HG02973 (cell line): ENCODE measurements around the gene TBX21.
"Not testable (repeated sequence)": the region's sequence is repeated elsewhere in the genome, so short reads cannot be mapped to it uniquely, and the experiment has no call there.

Experiments used
- ATAC-seq: cut with Tn5 transposase; IDR thresholded peaks from one replicate; pipeline ENCODE4 v1.9.1; 2021; ENCODE audit warnings: moderate library complexity; ENCODE audit not compliant: unreplicated experiment

The TBX21 gene

GRCh38 chr17:47762728-47763127, 29.7 kb downstream of the TBX21 start:
- no peak for ATAC-seq

DNA sequence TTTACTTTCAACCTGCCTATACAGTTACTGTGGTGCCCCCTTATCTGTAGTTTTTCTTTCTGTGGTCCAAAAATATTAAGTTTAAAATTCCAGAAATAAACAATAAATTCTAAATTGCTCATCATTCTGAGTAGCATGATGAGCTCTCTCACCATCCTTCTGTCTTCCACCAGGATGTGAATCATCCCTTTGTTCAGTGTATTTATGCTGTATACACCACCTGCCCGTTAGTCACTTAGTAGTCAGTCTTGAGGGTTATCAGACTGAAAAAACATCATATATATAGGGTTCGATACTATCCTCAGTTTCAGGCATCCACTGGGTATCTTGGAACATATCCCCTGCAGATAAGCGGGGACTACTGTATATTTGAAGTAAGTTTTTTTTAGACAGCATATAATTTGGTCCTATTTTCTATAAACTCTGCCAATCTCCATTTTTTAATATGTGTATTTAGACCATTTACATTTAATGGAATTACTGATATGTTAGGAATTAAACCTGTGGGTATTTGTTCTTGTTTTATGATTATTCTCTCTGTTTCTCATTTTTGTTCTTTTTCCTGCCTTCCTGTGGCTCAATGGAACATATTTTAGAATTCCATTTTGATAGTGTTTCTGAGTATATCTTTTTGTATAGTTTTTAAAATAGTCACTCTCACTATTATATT, 31.0 kb downstream of the TBX21 start:
- no peak for ATAC-seq

GRCh38 chr17:47773649-47774048, 40.6 kb downstream of the TBX21 start:
- ATAC-seq: not testable (repeated sequence)

DNA sequence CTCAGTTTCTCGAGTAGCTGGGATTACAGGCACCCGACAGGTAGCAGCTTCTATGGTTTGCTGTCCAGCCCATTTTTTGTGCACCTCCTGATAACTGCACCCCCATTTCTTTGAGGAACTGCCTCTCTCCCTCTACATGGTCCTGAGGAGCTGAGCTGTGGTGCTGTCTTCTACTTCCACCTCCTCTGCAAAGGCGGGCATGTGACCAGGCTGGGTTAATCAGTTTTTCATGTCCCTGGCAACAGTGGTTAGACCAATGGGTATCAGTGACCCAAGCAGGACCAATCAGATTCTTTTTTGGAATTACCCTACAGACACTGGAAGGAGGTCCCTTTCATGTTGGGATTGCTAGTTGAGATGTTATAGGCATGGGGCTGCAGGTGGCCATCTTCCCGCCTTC, 41.3 kb downstream of the TBX21 start:
- ATAC-seq: no peak

- no peak for ATAC-seq
Observed at GRCh38 chr17:47774987-47775580, 42.0 kb downstream of the TBX21 start.

GRCh38 chr17:47776330-47777197, 43.5 kb downstream of the TBX21 start:
- no peak for ATAC-seq

GRCh38 chr17:47778184-47778635, 45.2 kb downstream of the TBX21 start:
- ATAC-seq: no peak

DNA sequence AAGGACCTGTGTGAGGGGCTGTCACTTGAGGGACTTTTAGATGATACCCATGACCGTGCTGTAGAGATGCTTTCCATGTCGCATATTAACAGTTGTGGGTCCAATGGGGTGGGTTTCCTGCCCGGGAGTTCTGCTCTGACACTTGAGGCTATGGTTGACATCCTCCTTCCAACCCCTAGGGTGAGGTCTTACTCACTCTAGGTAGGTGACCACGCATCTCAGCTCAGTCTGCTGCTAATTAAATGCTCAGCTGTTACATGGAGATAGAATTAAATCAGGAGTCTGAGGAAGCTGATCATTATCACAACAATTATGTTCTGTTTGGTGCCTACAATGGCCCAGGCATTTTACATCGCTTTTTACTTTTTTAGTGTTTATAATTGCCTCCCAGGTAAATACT, 48.4 kb downstream of the TBX21 start:
- no peak for ATAC-seq

GRCh38 chr17:47785538-47786123, 52.6 kb downstream of the TBX21 start:
- no peak for ATAC-seq

DNA sequence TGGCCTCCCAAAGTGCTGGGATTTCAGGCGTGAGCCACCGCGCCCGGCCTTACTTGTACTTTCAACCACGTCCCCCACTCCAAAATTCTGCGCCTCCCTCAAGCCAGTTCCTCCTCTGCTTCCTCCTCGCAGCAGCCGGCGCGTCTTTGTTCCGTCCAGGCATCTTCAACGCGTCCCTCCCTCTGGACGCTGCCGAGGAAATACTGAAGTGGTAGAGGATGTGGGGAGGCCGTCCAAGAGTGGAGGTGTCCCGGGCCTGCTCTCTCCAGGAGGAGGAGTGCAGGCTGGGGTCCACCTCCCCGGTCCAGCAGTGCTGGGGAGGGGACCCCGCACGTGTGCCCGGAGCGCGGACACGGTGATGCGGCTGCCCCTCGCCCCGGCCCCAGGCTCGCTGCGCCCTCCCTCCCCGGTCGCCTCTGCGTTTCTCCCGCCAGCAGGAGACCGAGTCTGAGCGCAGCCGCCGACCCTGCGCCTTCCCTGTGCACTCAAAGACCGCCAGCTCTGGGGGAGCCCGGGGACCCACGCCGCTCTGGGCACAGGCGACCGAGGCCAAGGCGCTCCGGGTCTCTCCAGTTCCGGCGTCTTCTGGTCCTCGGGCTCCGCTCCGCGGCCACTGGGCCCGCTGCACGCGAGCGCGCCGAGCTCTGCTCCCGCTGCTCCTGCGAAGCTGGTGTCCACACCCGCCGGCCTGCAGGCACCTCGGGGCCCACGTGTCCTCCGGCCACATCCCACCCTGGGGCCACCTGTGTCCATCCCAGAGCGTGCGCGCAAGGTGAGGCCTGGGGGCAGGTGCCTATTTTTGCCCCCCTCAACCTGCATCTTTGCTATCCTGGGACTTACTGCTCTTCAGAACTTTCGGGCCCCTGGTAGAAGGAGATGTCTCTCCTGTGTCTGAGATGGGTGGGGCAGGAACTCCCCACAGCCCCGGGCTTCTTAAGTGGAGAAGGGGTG, 56.9 kb downstream of the TBX21 start:
- ATAC-seq: no peak

- no peak for ATAC-seq
Observed at GRCh38 chr17:47791025-47791424, 58.0 kb downstream of the TBX21 start.

DNA sequence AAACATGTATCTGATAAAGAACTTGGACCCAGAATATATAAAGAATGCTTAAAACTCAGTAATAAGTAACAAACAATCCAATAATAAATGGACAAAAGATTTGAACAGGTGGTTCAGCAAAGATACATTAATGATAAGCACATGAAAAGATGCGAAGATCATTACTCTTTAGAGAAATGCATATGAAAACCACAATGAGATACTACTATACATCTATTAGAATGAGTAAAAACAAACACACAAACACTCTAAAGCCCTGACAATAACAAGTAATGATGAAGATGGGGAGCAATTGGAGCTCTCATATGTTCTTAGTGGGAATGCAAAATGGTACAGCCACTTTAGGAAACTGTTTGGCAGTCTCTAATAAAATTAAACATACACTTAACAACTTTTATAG, 59.4 kb downstream of the TBX21 start:
- ATAC-seq: no peak

DNA sequence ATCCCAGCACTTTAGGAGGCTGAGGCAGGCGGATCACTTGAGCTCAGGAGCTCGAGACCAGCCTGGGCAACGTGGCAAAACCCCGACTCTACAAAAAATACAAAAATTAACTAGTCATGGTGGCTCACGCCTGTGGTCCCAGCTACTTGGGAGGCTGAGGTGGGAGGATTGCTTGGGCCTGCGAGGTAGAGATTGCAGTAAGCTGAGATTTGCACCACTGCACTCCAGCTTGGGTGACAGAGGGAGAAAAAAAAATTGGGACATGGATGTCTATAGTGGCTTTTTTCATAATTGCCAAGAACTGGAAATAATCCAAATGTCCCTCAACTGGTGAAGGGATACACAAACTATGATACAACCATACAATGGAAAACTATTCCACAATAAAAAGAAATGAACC, 59.9 kb downstream of the TBX21 start:
- no peak for ATAC-seq
